HL-60/S4 (cell line): ENCODE measurements around the gene H19.

Experiments used
- in situ Hi-C: fragments of 300-500 bp; cut with MboI; formaldehyde crosslinking; loops from 2 replicates; pipeline ENCODE4 v1.14.3; 2022; ENCODE audit warnings: low sequenced_read_pairs

Gene H19

DNA sequence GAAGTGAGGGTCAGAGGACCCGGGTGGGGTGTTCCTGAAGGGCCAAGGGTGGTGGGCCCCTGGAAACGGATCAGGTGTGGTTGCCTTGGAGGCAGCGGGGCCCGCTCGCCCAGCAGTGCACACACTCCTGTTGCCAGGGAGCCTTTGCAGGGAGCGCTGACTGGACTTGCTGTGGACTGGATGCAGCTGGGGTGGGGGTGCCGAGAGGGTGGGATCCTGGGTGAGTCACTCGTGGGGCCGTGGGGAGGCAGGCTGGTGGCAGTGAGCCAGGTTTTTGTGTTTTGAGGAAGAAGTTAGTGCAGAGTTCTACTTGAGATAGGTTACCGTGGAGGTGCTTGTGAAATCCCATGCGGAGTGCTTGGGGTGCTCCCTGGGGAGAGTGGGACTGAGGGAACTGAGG, 49.3 kb downstream of the H19 start:
- in situ Hi-C loops: no loop called here

DNA sequence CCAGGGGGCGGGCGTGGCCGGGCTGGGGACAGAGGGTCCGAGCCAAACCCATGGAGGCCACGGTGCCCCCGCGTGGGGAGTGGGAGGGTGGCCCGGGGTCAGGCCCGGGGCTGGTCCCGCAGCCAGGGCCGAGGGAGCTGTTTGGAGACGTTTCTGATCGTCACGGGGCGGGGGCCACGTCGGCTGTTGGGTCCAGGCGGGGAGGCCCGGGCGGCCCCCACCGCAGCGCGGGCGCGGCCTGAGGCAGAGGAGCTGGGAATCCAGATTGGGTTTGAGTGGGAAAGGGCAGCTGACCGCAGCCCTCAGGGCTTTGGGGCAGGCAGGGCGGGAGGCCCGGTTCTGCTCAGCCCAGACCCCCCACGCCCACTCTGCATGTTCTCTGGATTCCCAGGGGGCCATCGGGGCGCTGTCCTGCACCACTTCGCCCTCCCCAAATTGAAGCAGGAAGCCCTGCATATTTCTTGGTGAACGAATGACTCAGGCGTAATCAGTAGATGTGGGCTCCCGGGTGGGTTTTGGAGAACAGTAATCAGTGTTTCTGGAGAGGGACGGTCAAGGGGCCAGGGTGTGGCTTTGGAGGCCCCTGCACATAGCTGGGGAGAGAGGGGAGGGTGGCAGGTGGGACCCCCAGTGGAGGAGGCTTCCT, 49.9 kb downstream of the H19 start:
- in situ Hi-C loops: no loop called here

DNA sequence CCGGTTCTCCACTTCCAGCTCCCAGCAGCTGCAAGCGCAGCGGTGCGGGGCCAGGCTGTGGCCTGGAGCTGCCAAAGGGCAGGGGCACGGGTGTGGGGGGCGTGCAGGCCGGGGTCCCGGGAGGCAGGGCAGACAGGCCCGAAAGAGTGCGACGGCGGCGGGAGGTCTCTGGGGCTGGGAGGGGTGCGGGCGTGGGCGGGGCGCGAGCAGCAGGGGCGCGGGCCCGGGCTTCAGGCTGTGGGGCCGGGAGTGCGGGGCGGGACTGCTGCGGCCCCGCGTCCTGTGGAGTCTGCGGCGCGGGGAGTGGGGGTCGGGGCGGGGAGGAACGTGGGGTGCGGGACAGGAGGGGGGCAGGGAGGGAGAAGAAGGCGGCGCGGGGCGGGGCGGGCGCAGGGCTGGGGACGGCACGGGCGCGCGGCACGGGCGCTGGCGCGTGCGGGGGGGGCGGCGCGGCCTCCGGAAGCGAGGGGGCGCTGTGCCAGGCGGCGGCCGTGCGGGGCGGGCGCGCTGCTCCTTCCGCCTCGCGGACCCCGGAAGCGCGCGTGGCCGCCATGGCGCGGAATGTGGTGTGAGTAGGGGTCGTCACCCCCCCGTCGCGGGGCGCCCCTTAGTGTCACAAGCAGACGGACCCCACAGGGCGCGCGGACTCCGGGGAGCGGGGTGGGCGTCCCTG, 50.7 kb downstream of the H19 start, which contains the start of gene MRPL23:
MRPL23 (plus strand) TSS at position 521 of the 673 bp plus-strand sequence; CDS start at position 552, 31 bp downstream.
- in situ Hi-C loops: no loop called here
